Thyroid gland (tissue), 4 donors: ENCODE results near the gene SHISAL1. TPM values are rescaled to one million over a fixed set of nuclear protein-coding genes. Genes with fewer than 3 reads are reported as not detected.

ENCODE experiments used
- DNase-seq, 2 donors: peaks; one replicate each; pipeline ENCODE4 v3.0.0-alpha.2; 2019
- H3K27ac ChIP-seq, 3 donors: fragments of 200-600 bp; sonication (generic); 1 replicate in 2 of 3; 2 replicates in 1 of 3; pipeline ENCODE4 v1.5.1; 2016 to 2019; ENCODE audit warnings: mild to moderate bottlenecking in 1 of 3, moderate library complexity in 1 of 3
- H3K27me3 ChIP-seq: fragments of 200-600 bp; sonication (generic); one replicate; pipeline ENCODE4 v1.5.1; 2019
- H3K36me3 ChIP-seq, 2 donors: fragments of 200-600 bp; sonication (generic); one replicate each; pipeline ENCODE4 v1.5.1; 2016 to 2019
- H3K4me1 ChIP-seq, 2 donors: fragments of 200-600 bp; sonication (generic); one replicate each; pipeline ENCODE4 v1.5.1; 2017 to 2019
- H3K4me3 ChIP-seq, 3 donors: fragments of 200-600 bp; sonication (generic); replicated peaks in 1 of 3; 1 replicate in 2 of 3; 2 replicates in 1 of 3; pipeline ENCODE4 v1.5.1; 2016; ENCODE audit warnings: mild to moderate bottlenecking in 1 of 3
- H3K9me3 ChIP-seq: fragments of 200-600 bp; sonication (generic); one replicate; pipeline ENCODE4 v1.5.1; 2017
- POLR2A ChIP-seq, 2 donors: fragments of 450-650 bp; IDR thresholded peaks; one replicate each; pipeline ENCODE4 v1.6.1; 2017; ENCODE audit warnings: antibody characterized with exemption in 2 of 2, mild to moderate bottlenecking in 2 of 2, moderate library complexity in 1 of 2
- WGBS, 2 donors: methylation state at CpG; one replicate each; pipeline ENCODE4 v1.1.5; 2017; 5-methylcytosine and 5-hydroxymethylcytosine counted together
- intact Hi-C: fragments of 100-400 bp; cut with DNase I; formaldehyde crosslinking; loops from one replicate; pipeline ENCODE4 v1.15.1; 2023
- total RNA-seq, 4 donors: library from RNA; depleted of rRNA; stranded (reverse); fragments of >200 nt; gene quantifications; one replicate each; pipeline ENCODE4 v1.2.3, GENCODE V29; 2016
- TF ChIP-seq, protein P1 (sequence below), 6 experiments: fragments of 200-600 bp in 3 of 6; fragments of 450-650 bp in 3 of 6; sonication (generic) in 3 of 6; IDR thresholded peaks; one replicate each; pipeline ENCODE4 v1.5.1; 2016 to 2019; ENCODE audit warnings: antibody characterized with exemption in 6 of 6, mild to moderate bottlenecking in 2 of 6, inconsistent platforms in 1 of 6, moderate library complexity in 1 of 6

SHISAL1 gene
- total RNA-seq, 4 donors from 2014 or later = 0.22 to 1.9 (median 1.0) TPM

DNA sequence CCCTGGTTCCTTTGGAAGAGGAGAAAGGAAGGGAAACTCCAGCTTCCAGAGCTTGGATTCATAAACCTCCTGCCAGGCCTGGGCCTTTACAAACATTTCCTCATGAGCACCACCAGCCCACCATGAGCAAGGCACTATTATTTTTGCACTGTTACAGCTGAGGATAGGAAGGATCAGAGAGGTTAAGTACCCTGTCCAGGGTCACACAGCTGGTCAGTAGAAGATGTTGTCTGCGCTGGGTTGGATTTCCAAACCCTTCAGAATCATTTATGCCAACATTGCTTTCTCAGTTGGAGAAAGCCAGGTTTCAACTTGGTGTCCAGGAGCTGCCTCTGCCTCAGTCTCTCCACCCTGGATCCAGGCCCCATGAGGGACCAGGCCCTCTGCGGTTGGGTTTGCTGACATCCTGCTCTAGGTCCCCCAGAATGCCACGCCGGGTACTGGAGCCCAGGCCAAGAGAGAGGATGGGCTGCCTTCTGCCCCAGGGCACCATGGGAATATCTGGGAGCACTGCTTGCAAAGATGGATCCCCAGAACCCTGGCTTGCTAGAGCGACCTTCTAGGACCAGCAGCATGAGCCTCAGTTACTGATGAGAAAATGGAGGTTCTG, 29.7 kb upstream of the SHISAL1 start:
- Histone ChIP-seq H3K27ac (peak overlapping the region in 1 of 3 donors; percentile 22), H3K4me1 (no peaks in the 10 kb centered on the region), H3K9me3 (no peaks in the 10 kb centered on the region), H3K27me3 (no peaks in the 10 kb centered on the region), H3K4me3 (no peak overlapping the region), H3K36me3 (no peaks in the 10 kb centered on the region)
- TF ChIP-seq, protein P1, sequence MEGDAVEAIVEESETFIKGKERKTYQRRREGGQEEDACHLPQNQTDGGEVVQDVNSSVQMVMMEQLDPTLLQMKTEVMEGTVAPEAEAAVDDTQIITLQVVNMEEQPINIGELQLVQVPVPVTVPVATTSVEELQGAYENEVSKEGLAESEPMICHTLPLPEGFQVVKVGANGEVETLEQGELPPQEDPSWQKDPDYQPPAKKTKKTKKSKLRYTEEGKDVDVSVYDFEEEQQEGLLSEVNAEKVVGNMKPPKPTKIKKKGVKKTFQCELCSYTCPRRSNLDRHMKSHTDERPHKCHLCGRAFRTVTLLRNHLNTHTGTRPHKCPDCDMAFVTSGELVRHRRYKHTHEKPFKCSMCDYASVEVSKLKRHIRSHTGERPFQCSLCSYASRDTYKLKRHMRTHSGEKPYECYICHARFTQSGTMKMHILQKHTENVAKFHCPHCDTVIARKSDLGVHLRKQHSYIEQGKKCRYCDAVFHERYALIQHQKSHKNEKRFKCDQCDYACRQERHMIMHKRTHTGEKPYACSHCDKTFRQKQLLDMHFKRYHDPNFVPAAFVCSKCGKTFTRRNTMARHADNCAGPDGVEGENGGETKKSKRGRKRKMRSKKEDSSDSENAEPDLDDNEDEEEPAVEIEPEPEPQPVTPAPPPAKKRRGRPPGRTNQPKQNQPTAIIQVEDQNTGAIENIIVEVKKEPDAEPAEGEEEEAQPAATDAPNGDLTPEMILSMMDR (IDR thresholded peaks at IDR 0.05) = no peak
- no peak for TF ChIP-seq POLR2A (IDR thresholded peaks at IDR 0.05)
- 84 to 98% methylated on average over 5 of the region's 5 CpGs for WGBS, 2 donors
- intact Hi-C loops = no loop called here
- no peak for DNase-seq

DNA sequence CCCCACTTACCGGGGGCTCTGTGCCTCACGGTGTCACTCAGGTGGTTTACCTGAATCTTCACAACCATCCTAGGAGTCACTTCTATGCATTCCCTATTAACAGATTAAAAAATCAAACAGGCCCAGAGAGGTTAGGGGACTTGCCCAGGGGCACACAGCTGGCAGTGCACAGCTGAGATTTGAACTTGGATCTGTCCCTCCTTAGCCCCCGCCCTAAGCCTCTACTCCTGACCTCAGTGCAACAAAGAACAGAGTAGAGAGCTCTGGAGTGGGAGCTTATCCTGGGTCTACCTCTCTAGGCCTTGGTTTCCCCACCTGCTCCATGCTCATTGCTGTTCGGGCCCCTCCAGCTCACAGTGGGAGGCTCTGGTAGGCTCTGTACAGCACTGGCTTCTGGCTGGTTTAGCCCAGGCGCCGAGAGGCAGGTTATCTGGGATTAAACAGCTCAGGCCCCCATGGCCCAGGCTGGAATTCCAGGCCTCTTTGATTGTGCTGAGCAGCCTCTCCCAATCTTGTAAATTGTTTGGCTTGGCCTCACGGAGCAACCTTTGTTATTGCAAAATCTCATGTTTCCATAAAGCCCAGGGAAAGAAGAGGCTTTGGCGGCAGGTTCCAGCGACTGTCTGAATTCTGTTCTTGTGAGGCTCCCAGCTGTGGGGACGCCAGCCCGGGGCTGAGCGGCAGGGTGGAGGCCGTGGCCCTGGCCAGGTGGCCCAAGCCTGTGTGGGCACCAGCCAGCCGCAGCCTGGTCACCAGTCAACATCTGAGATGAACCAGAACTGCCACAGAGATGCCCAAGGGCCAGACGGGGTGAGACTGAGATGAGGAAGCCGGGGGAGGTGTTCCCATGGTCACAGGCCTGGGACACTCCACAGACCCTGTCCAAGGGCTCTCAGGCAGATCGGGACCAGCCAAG, 28.9 kb upstream of the SHISAL1 start:
- DNase-seq = no peak
- WGBS, 2 donors = 55 to 59% methylated on average over 12 to 13 of the region's 17 CpGs
- no peaks in the 10 kb centered on the region for H3K36me3 ChIP-seq
- peak overlapping the region in 1 of 3 donors; percentile 22 for H3K27ac ChIP-seq
- H3K9me3 ChIP-seq = no peaks in the 10 kb centered on the region
- intact Hi-C loops = no loop called here
- TF ChIP-seq, protein P1 (IDR thresholded peaks at IDR 0.05) = no peak
- no peak for TF ChIP-seq POLR2A (IDR thresholded peaks at IDR 0.05)
- no peaks in the 10 kb centered on the region for H3K27me3 ChIP-seq
- H3K4me3 ChIP-seq = no peak overlapping the region
- no peaks in the 10 kb centered on the region for H3K4me1 ChIP-seq

DNA sequence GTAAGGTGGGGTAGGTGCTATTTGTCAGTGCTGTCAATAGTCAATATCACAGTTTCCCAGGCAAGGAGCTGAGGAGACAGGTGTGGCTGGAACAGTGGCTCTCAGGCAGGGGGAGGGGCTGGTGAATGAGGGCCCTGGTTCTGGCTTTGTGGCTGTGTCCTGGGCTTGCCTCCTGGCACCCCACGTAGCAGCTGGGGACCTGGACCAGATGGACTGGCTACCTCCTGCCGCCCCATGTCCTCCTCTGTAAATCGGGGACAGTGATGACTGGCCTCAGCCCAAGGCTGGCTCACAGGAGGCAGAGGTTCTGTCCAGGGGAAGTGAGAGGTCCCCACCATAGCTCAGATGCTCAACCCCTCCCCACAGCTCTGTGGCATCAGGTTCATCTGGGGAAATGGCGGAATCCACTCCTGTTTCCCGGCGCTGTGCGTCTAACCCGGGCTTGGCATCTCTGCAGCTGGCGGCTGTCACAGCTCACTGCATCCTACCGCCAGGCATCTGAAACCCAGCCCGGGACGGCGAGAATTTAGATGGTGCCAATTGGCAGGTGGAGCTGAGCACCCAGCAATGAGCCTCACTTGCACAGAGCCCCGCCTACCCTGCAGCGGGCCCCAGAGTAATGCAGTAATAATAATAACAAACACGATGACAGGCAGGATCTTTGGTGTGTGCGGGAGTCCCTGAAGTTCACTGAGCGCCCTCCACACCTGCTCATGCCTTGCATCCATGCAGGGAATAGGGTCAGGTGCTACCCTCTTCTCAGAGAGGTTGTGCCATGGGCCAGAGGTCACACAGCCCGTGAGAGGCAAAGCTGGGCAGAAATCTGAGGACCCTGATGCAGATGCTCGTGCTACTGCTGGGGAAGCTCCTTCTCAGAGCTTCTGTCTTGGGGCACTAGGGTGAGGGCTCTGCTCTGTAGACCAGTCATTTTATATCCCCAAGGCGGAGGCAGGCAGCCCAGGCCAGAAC, 27.8 kb upstream of the SHISAL1 start:
- no peaks in the 10 kb centered on the region for H3K36me3 ChIP-seq
- 47 to 73% methylated on average over 9 to 21 of the region's 21 CpGs for WGBS, 2 donors

DNA sequence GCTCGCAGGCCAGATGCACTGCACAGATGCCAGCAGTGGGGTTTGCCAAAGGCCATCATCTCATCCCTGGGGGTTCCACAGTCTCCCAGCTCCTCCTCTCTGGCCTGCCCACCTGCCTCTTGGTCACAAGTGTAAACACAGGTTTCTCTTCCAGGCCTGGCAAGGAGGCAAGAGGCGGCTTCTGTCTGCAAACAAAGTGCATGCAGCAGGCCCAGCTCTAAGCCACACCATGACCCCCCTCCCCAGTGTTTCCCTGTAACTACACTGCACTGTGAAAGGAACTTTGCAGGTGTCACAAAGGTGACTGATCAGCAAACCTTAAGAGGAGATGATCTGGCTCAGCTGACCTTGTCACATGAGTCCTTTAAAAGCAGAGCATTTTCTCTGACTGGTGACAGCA, 26.2 kb upstream of the SHISAL1 start:
- Histone ChIP-seq H3K4me1 (no peaks in the 10 kb centered on the region), H3K27me3 (no peaks in the 10 kb centered on the region), H3K9me3 (no peaks in the 10 kb centered on the region), H3K4me3 (no peak overlapping the region), H3K36me3 (no peaks in the 10 kb centered on the region), H3K27ac (no peak overlapping the region)
- 71 to 94% methylated on average over 1 to 2 of the region's 2 CpGs for WGBS, 2 donors
- intact Hi-C loops = no loop called here
- DNase-seq = no peak
- no peak for TF ChIP-seq POLR2A (IDR thresholded peaks at IDR 0.05)

More for the DNA sequence above, 27.8 kb upstream of the SHISAL1 start:
- TF ChIP-seq, protein P1 (IDR thresholded peaks at IDR 0.05) = no peak
- TF ChIP-seq POLR2A (IDR thresholded peaks at IDR 0.05) = no peak
- H3K27me3 ChIP-seq = no peaks in the 10 kb centered on the region
- H3K9me3 ChIP-seq = no peaks in the 10 kb centered on the region
- no peak for DNase-seq
- H3K4me3 ChIP-seq = no peak overlapping the region
- no peaks in the 10 kb centered on the region for H3K4me1 ChIP-seq
- no peak overlapping the region for H3K27ac ChIP-seq
- intact Hi-C loops = no loop called here

DNA sequence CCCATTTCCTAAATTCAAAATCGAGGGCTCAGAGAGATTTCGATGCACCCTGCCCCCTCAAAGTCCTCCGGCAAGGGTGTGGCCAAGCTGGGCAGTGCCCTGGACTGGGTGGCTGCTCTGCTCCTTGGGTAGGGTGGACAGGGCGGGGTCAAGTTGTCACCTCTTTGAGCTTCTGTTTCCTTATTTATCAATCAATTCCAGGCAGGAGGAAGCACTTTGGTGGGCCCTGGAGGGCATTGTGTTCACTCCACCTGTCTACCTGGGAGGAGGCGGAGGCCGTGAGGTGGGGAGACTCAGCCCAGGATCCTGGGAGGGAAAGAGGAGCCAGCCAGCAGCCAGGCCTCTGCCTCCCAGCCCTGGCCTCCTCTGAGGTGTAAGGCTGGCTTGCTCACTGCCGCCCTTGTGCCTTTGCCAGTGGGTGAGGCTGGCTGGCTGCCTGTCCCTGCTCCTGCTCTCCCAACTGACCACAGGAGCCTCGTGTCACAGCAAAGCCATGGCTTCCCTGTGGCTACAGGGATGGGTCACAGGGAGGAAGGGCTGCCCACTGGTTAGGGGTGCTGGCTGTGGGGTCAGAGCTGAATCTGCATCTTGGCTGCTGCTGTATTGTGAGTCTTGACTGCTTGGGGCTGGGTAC, 25.5 kb upstream of the SHISAL1 start:
- TF ChIP-seq POLR2A (IDR thresholded peaks at IDR 0.05) = no peak
- TF ChIP-seq, protein P1 (IDR thresholded peaks at IDR 0.05) = no peak
- Histone ChIP-seq H3K36me3 (no peaks in the 10 kb centered on the region), H3K4me1 (no peaks in the 10 kb centered on the region), H3K27ac (no peak overlapping the region), H3K27me3 (no peaks in the 10 kb centered on the region), H3K9me3 (no peaks in the 10 kb centered on the region), H3K4me3 (no peak overlapping the region)
- intact Hi-C loops = no loop called here
- WGBS, 2 donors = 65 to 93% methylated on average over 3 to 5 of the region's 8 CpGs
- no peak for DNase-seq
